Ramos (cell line): ENCODE data around the gene EHMT2.

Source experiments
- in situ Hi-C: fragments of 300-500 bp; cut with MboI; formaldehyde crosslinking; loops from one replicate; pipeline ENCODE4 v1.14.3; 2022; ENCODE audit warnings: low sequenced_read_pairs; ENCODE audit not compliant: unreplicated experiment

The EHMT2 gene

DNA sequence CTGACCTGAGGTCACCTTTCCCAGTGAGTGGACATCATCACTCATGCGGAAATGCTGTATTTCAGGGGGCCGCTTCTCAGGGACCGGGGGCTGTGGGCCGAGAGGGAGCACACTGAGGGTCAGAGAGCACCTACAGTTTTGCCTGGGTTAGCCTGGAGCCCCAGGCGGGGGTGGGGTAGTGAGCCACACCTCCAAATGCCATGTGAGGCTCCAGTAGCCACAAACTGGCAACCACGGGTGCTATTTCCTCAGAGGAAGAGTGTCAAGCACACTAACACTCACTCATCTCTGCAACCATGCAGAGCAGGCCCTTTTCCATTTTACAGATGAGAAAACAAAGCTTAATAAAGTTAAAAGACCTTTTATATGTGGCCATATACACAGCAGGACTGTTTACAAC is 4.7 kb downstream of the EHMT2 start:
- in situ Hi-C loops: no loop called here

GRCh38 chr6:31889331-31889972 is 8.0 kb downstream of the EHMT2 start:
- in situ Hi-C loops: no loop called here

DNA sequence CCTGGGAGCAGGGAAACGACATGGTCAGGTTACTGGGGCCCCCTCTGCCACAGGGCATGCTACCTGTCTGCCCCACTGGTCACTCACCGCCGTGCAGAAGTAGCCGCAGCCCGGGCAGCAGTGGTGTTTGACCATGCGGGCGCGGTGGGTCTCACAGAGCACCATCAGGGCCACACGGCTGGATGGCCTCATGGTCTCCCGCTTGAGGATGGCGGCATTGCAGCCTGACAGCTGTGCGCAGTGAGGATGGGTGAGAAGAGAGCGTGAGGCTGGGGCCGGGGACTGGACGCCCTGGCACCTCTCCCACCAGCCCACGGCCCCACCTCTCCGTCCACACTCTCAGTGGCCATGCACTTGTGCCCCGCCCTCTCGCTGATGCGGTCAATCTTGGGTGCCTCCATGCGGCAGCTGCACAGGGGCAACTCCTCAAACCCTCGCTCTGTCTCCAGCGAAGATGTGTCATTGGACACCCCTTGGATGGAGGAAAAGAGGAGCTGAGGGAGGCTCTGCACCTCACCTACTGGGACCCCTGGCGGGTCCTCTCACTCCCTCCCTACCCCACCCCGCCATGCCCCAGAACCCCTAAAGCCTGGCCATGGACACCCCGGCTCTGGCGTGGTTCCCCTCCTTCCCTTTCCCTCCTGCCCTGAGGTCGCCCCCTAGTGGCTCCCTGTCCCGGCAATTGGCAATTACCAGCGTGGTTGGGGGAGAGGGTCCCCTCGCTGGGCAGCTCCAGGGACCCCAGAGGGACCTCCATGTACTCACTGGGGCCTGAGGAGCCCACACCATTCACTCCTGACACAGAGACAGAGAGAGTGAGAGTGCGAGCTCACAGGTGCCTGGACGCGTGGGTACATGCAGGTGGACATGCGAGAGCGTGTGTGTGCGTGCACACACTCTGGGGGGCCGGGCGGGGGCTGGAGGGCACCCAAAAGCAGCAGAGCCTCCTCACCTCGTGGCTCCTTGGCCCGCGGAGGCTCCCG is 8.9 kb downstream of the EHMT2 start:
- in situ Hi-C loops: no loop called here

DNA sequence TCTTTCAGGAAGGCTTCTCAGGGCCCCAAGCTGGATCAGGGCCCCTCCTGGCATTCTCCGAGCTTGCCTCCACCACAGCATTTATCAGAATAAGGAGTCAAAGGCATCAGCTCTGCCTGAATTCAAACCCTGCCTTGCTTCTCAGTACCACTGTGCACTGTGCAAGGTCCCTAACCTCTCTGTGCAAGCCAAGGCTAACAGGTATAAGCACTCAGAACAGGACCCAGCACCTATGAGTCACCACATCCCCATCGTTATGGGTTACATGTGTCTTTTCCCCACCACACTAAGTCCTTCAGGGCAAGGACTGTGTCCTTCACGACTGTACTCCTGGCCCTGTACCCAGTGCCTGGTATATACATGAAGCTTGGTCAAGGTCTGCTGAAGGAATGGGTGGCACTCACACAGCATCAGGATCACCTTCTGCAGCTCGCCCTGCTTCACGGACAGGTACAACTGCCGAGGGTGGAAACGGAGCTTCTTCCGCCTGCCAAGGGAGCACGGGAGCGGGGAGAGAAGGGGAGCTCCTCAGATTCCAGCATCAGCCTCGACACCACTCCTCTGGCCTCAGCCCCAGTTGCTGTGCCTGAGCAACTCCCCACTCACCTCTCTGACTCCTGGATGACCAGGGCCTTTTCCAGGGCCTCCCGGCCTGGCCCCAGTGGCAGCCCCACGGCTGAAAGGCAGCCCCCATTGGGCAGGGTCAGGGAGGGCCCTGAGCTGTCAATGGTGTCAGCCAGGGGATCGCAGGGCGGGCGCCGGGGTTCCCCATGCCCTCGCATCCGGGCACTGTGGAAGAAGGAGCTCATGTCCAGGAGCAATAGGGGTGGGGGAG is 10.1 kb downstream of the EHMT2 start:
- in situ Hi-C loops: no loop called here

- in situ Hi-C loops: no loop called here
These were observed 10.9 kb downstream of the EHMT2 start for GRCh38 chr6:31886541-31886991.

DNA sequence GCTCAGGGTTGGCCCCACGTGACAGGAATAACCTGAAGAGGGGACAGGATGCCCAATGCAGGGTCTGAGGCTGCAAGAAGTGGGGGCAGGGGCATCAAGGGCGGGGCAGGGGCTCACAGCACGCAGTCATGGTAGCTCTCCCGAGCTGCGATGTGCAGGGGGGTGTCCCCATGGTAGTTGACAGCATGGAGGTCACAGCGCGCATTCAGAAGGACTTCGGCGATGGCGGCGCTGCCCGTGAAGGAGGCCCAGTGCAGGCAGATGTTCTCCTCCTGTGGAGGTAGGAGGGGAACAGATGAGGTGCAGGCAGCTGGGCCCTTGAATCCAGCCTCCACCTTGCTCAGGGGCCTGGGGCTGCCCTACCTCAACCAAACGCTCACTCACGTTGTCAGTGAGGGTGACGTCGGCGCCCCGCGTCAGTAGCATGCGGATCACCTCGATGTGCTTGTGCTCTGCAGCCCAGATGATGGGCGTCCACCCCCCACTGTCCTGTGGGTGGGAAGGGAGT is 12.9 kb downstream of the EHMT2 start:
- in situ Hi-C loops: no loop called here

- in situ Hi-C loops: no loop called here
These were observed 13.8 kb downstream of the EHMT2 start for GRCh38 chr6:31883676-31884075.

DNA sequence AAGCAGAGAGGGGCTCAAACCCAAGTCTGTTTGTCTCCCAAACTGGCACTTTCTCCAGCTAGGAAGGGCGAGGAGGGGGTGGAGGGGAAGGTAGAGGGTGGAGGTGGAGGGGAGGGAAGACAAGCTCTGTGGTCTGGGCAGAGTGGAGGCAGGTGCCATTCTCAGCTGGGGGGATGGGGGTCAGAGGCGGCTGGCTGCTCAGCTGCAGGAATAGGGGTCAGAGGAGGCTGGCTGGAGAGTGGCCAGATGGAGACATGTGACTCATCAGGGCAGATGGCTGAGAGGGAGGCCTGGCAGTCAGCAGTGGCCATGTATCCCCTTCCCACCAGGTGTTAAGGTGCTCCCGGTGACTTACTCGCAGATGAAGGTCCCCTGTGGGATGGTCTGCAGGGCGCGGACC is 15.2 kb downstream of the EHMT2 start:
- in situ Hi-C loops: no loop called here

- in situ Hi-C loops: no loop called here
These were observed 16.2 kb downstream of the EHMT2 start for GRCh38 chr6:31881136-31881859.

DNA sequence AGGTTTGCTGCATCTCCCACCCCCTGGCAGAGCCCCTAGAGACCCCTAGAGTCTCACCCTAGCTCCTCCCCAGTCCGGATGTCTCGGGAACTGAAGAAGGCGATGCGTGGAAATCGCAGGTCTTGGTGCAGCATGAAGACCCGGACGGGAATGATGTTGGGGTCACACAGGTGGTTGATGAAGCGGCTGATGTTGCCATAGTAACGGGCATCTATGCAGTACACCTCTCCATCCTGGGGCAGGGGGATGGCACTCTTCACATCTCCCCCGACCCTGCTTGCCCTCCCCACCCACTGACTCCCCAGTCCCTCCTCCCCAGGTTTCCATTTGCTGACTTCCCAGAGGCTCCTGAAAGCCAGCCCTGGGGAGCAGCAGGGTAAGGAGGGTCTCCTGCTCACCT is 16.9 kb downstream of the EHMT2 start:
- in situ Hi-C loops: no loop called here

DNA sequence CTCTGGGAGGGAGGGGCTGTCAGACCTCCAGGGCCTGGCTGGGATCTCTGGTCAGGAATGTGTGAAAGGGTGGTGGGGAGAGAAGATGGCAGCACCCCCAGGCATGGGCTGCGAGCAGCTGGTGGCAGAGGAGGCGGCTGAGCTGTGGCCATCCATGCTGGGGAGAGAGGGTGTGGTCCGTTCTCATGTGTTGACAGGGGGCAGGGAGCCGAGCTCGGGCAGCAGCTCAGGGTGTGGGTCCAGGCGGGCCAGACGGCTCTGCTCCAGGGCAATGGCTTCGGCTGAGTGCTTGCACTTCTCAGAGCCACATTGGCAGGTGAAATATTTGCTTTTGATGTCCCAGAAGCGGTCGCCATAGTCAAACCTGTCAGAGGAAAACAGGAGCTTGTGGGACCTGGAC is 17.6 kb downstream of the EHMT2 start:
- in situ Hi-C loops: no loop called here

DNA sequence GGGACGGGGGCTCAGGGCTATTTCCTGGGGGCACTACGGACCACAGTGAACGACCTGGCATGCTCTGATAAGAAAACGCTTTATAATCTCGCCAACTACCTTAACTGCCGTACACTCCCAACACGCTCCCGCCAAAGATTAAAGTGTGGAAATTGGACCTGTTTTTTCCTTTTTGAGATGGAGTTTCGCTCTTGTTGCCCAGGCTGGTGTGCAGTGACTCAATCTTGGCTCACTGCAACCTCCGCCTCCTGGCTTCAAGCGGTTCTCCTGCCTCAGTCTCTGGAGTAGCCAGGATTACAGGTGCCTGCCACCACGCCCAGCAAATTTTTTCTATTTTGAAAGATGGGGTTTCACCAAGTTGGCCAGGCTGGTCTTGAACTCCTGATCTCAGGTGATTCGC is 18.4 kb downstream of the EHMT2 start:
- in situ Hi-C loops: no loop called here

GRCh38 chr6:31878726-31879125 is 18.8 kb downstream of the EHMT2 start, which contains the start of gene SLC44A4:
TSS of gene SLC44A4 (minus strand) at chr6:31878997. CDS start at chr6:31878980, 17 bp downstream.
- in situ Hi-C loops: no loop called here

GRCh38 chr6:31878222-31878621 is 19.3 kb downstream of the EHMT2 start:
- in situ Hi-C loops: no loop called here

DNA sequence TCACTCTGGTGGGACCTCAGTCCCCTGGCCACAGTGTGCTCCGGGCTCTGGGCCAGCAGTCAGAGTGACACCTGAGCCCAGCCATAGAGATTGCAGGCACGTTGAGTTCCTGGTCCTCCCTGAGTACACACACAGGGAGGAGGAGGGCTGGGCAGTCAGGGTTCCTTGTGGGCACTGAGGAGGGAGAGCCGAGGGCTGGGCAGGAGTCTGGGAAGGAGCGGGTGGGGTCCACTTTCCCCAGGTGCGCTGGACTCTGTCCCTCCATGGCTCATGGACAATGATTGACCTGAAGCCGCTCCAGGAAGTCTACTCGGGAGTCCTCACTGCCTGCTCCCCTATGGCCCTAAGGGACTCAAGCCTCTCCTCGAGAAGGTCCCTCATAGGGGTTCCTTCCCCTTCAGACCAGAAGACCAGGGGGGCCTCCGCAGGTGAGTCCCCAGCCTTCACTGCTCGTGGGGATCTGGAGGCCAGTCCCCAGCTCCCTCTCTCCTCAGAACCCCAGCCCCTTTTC is 19.8 kb downstream of the EHMT2 start:
- in situ Hi-C loops: no loop called here

DNA sequence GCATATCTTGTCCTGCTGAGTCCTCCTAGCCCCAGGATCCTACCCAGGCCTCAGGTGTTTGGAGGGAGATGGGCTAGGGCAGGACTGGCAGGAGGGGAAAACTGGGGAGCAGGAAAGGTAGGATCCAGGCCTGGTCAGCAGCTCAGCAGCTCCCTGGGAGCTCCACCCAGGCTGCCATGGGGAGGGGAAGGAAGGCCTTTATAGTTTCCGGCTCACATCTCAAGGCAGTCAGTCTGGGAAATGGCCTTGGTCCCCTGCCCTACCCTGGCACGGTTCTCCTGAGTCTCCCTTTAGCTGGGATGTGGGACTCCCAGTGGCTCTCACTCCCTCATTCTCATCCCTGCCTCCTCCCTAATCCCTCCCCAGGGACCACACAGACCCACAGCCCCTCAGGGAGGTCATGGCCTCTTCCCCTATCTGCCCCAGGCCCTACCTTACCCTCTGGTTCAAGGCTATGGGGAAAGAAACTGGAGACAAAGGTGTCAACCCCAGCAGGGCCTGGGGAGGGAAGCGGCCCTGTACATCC is 20.3 kb downstream of the EHMT2 start:
- in situ Hi-C loops: no loop called here

GRCh38 chr6:31876357-31876756 is 21.1 kb downstream of the EHMT2 start:
- in situ Hi-C loops: no loop called here

DNA sequence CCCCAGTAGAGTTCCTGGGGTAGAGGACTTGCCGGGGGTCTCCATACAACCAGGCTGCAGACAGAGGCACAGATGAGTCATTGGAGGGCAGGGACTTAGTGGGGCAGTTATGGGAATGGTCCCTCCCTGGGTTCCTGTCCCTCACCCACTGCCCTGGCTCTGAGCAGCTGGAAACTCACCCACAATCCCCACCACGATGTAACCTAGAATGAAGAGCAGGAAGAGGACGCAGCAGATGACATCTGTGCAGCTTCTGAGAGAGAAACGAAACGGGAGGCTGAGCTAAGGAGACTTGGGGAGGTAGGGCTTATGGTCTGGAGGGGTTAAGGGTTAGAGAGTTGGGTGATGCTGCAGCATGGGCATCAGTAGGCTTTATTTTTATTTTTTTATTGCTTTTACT is 21.6 kb downstream of the EHMT2 start:
- in situ Hi-C loops: no loop called here

DNA sequence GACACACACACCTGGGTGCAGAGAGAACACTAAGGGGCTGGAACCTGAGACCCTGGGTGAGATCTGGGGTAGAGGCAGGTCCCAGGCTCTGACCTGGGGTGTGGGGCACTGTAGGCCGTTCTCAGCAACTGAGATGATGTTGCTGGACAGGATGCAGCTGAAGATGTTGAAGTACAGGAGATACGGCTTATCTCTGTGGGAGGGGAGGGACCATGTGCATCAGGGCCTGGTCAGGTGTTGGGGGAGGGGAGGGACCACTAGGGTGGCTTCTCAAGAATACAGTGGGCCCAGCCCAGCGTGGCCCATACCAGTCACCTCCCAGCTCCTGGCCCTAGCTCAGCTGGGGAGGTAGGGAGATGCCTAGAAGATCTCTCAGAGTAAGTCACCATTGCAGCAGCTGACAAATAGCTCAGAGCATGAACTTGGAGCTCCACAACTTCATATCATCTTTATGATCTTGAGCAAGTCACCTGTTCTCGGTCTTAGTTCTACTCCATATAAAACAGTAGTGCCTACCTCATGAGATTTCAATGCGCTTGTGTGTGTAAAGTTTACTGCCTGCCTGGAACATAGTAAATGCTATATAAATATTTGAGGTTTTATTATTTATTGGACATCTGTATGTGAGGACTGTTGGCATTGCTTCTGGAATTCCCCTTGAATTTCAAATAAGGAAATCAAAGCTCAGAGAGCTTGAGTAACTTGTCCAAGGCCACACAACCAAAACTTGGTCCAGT is 22.5 kb downstream of the EHMT2 start:
- in situ Hi-C loops: no loop called here
